ENCODE results near the gene PCNT.

Gene PCNT

GRCh38 chr21:46347791-46348381 is 23.9 kb downstream of the PCNT start:
- TF ChIP-seq TARDBP (IDR thresholded peaks at IDR 0.05), result no peak
- TF ChIP-seq BHLHE40 (IDR thresholded peaks at IDR 0.05; ENCODE audit: borderline replicate concordance), result no peak
- TF ChIP-seq NFRKB (IDR thresholded peaks at IDR 0.05), result no peak
- no peak for TF ChIP-seq FOXM1 (IDR thresholded peaks at IDR 0.05; ENCODE audit: borderline replicate concordance)
- no peak for TF ChIP-seq CTBP1 (IDR thresholded peaks at IDR 0.05; ENCODE audit: borderline replicate concordance)
- no peak for TF ChIP-seq ELF4 (IDR thresholded peaks at IDR 0.05)
- no peak for TF ChIP-seq ARNT (IDR thresholded peaks at IDR 0.05)
- TF ChIP-seq ZNF384 (IDR thresholded peaks at IDR 0.05), result no peak
- TF ChIP-seq SP1 (IDR thresholded peaks at IDR 0.05), result no peak
- no peak for TF ChIP-seq HDGF (IDR thresholded peaks at IDR 0.05; ENCODE audit: borderline replicate concordance)
- TF ChIP-seq LEF1 (IDR thresholded peaks at IDR 0.05; ENCODE audit: borderline replicate concordance), result no peak
- TF ChIP-seq FOXA1 (IDR thresholded peaks at IDR 0.05), result no peak
- TF ChIP-seq FOXK2 (IDR thresholded peaks at IDR 0.05), result no peak
- TF ChIP-seq SUZ12 (IDR thresholded peaks at IDR 0.05), result no peak
- TF ChIP-seq PKNOX1 (IDR thresholded peaks at IDR 0.05), result no peak
- TF ChIP-seq L3MBTL2 (conservative IDR thresholded peaks at IDR 0.05), result no peak
- DNase-seq (ENCODE audit: extremely low spot score), result no peak
- POLR2A ChIA-PET, result no interaction called here
- CTCF ChIA-PET, result no interaction called here

GRCh38 chr21:46349134-46349760 is 25.3 kb downstream of the PCNT start:
- POLR2A ChIA-PET, result no interaction called here

GRCh38 chr21:46350571-46350970 is 26.6 kb downstream of the PCNT start:
- no peak for DNase-seq (ENCODE audit: extremely low spot score)
- POLR2A ChIA-PET, result no interaction called here
- CTCF ChIA-PET, result no interaction called here
- TF ChIP-seq BHLHE40 (IDR thresholded peaks at IDR 0.05; ENCODE audit: borderline replicate concordance) (no peak), SP1 (IDR thresholded peaks at IDR 0.05) (no peak), FOXK2 (IDR thresholded peaks at IDR 0.05) (no peak), PKNOX1 (IDR thresholded peaks at IDR 0.05) (no peak), HDGF (IDR thresholded peaks at IDR 0.05; ENCODE audit: borderline replicate concordance) (no peak), LEF1 (IDR thresholded peaks at IDR 0.05; ENCODE audit: borderline replicate concordance) (no peak), ZNF384 (IDR thresholded peaks at IDR 0.05) (no peak), NFRKB (IDR thresholded peaks at IDR 0.05) (no peak), FOXM1 (IDR thresholded peaks at IDR 0.05; ENCODE audit: borderline replicate concordance) (no peak), L3MBTL2 (conservative IDR thresholded peaks at IDR 0.05) (no peak), SUZ12 (IDR thresholded peaks at IDR 0.05) (no peak), CTBP1 (IDR thresholded peaks at IDR 0.05; ENCODE audit: borderline replicate concordance) (no peak), ELF4 (IDR thresholded peaks at IDR 0.05) (no peak), ARNT (IDR thresholded peaks at IDR 0.05) (no peak), TARDBP (IDR thresholded peaks at IDR 0.05) (no peak), FOXA1 (IDR thresholded peaks at IDR 0.05) (no peak)

More at GRCh38 chr21:46349134-46349760, 25.3 kb downstream of the PCNT start:
- CTCF ChIA-PET, result no interaction called here
- no peak for DNase-seq (ENCODE audit: extremely low spot score)
- no peak for TF ChIP-seq FOXK2 (IDR thresholded peaks at IDR 0.05)
- TF ChIP-seq ARNT (IDR thresholded peaks at IDR 0.05), result no peak
- no peak for TF ChIP-seq BHLHE40 (IDR thresholded peaks at IDR 0.05; ENCODE audit: borderline replicate concordance)
- no peak for TF ChIP-seq TARDBP (IDR thresholded peaks at IDR 0.05)
- no peak for TF ChIP-seq CTBP1 (IDR thresholded peaks at IDR 0.05; ENCODE audit: borderline replicate concordance)
- no peak for TF ChIP-seq FOXM1 (IDR thresholded peaks at IDR 0.05; ENCODE audit: borderline replicate concordance)
- no peak for TF ChIP-seq NFRKB (IDR thresholded peaks at IDR 0.05)
- TF ChIP-seq SP1 (IDR thresholded peaks at IDR 0.05), result no peak

- no peak for TF ChIP-seq ARNT (IDR thresholded peaks at IDR 0.05)
- no peak for TF ChIP-seq CTBP1 (IDR thresholded peaks at IDR 0.05; ENCODE audit: borderline replicate concordance)
- no peak for TF ChIP-seq SUZ12 (IDR thresholded peaks at IDR 0.05)
- no peak for TF ChIP-seq L3MBTL2 (conservative IDR thresholded peaks at IDR 0.05)
- TF ChIP-seq ELF4 (IDR thresholded peaks at IDR 0.05), result no peak
- no peak for TF ChIP-seq LEF1 (IDR thresholded peaks at IDR 0.05; ENCODE audit: borderline replicate concordance)
- no peak for TF ChIP-seq FOXA1 (IDR thresholded peaks at IDR 0.05)
- TF ChIP-seq BHLHE40 (IDR thresholded peaks at IDR 0.05; ENCODE audit: borderline replicate concordance), result no peak
- TF ChIP-seq FOXK2 (IDR thresholded peaks at IDR 0.05), result no peak
- no peak for TF ChIP-seq PKNOX1 (IDR thresholded peaks at IDR 0.05)
- no peak for TF ChIP-seq ZNF384 (IDR thresholded peaks at IDR 0.05)
- no peak for TF ChIP-seq HDGF (IDR thresholded peaks at IDR 0.05; ENCODE audit: borderline replicate concordance)
- no peak for TF ChIP-seq FOXM1 (IDR thresholded peaks at IDR 0.05; ENCODE audit: borderline replicate concordance)
- TF ChIP-seq NFRKB (IDR thresholded peaks at IDR 0.05), result no peak
- TF ChIP-seq SP1 (IDR thresholded peaks at IDR 0.05), result no peak
- no peak for DNase-seq (ENCODE audit: extremely low spot score)
- ChIA-PET POLR2A (no interaction called here), CTCF (no interaction called here)
These were observed 27.0 kb downstream of the PCNT start for GRCh38 chr21:46350981-46351380.

- CTCF ChIA-PET, result no interaction called here
- TF ChIP-seq TARDBP (IDR thresholded peaks at IDR 0.05) (no peak), ARNT (IDR thresholded peaks at IDR 0.05) (no peak), FOXM1 (IDR thresholded peaks at IDR 0.05; ENCODE audit: borderline replicate concordance) (no peak), NFRKB (IDR thresholded peaks at IDR 0.05) (no peak), ZNF384 (IDR thresholded peaks at IDR 0.05) (no peak), HDGF (IDR thresholded peaks at IDR 0.05; ENCODE audit: borderline replicate concordance) (no peak), L3MBTL2 (conservative IDR thresholded peaks at IDR 0.05) (no peak), FOXA1 (IDR thresholded peaks at IDR 0.05) (no peak), CTBP1 (IDR thresholded peaks at IDR 0.05; ENCODE audit: borderline replicate concordance) (no peak), SP1 (IDR thresholded peaks at IDR 0.05) (no peak), BHLHE40 (IDR thresholded peaks at IDR 0.05; ENCODE audit: borderline replicate concordance) (no peak), PKNOX1 (IDR thresholded peaks at IDR 0.05) (no peak), LEF1 (IDR thresholded peaks at IDR 0.05; ENCODE audit: borderline replicate concordance) (no peak), ELF4 (IDR thresholded peaks at IDR 0.05) (no peak), SUZ12 (IDR thresholded peaks at IDR 0.05) (no peak), FOXK2 (IDR thresholded peaks at IDR 0.05) (no peak)
- DNase-seq (ENCODE audit: extremely low spot score), result no peak
- POLR2A ChIA-PET, result no interaction called here
These were observed 27.7 kb downstream of the PCNT start for GRCh38 chr21:46351476-46352163.
